Panc1 (cell line): Measurements from ENCODE around the gene ARHGAP6. TPM values are rescaled to one million over a fixed set of nuclear protein-coding genes. Genes with fewer than 3 reads are reported as not detected.

Experiments
- ATAC-seq: fragments of 200-7000 bp; cut with Tn5 transposase; 2 replicates; pipeline ENCODE4 v1.9.1; 2020; ENCODE audit warnings: mild to moderate bottlenecking, moderate library complexity
- BruUV-seq: library from RNA; stranded (reverse); fragments of 400-500 nt; replicated peaks from 2 replicates; lab custom pipeline; 2021; lab: Mats Ljungman, UMichigan
- CTCF ChIA-PET: fragments of 300-600 bp; sonication (Branson Sonifier 250); formaldehyde crosslinking; loops from one replicate; lab custom pipeline; 2022; ENCODE audit warnings: antibody characterized with exemption; lab: Charles Lee
- POLR2A ChIA-PET: fragments of 300-600 bp; sonication (Branson Sonifier 250); formaldehyde crosslinking; loops from one replicate; lab custom pipeline; 2022; ENCODE audit warnings: antibody characterized with exemption; lab: Charles Lee
- DNase-seq: peaks from one replicate; pipeline ENCODE4 v3.0.0-alpha.2; 2010; ENCODE audit warnings: low read depth, low spot score
- H3K27ac ChIP-seq: 2 replicates; pipeline ENCODE4 v1.5.1; 2011; ENCODE audit warnings: mild to moderate bottlenecking, low read length, inconsistent platforms
- H3K27me3 ChIP-seq: fragments of 200-500 bp; sonication (Bioruptor generic); 2 replicates; pipeline ENCODE4 v1.6.0; 2014; ENCODE audit warnings: low read length, inconsistent platforms; ENCODE audit not compliant: control insufficient read depth, insufficient read depth
- H3K36me3 ChIP-seq: fragments of 200-500 bp; sonication (Bioruptor generic); 2 replicates; pipeline ENCODE4 v1.5.1; 2014; ENCODE audit warnings: inconsistent platforms, mild to moderate bottlenecking, low read length, moderate library complexity; ENCODE audit not compliant: control insufficient read depth, insufficient read depth
- H3K4me1 ChIP-seq: 2 replicates; pipeline ENCODE4 v1.5.1; 2011; ENCODE audit warnings: inconsistent platforms, mild to moderate bottlenecking, low read length, moderate library complexity; ENCODE audit not compliant: control insufficient read depth, insufficient read depth
- H3K4me3 ChIP-seq, 2 experiments: 2 replicates each; pipeline ENCODE4 v1.5.1; 2011 to 2012; ENCODE audit warnings: low read depth in 2 of 2, low read length in 2 of 2, mild to moderate bottlenecking in 2 of 2, inconsistent platforms in 1 of 2, moderate library complexity in 1 of 2
- H3K9me3 ChIP-seq: fragments of 200-500 bp; sonication (Bioruptor generic); 2 replicates; pipeline ENCODE4 v1.5.1; 2014; ENCODE audit warnings: low read depth, mild to moderate bottlenecking, inconsistent platforms, low read length, moderate library complexity; ENCODE audit not compliant: control insufficient read depth, insufficient read depth
- POLR2AphosphoS5 ChIP-seq: IDR thresholded peaks from 2 replicates; pipeline ENCODE4 v1.6.1; 2012; ENCODE audit warnings: mild to moderate bottlenecking, low read depth, low read length, moderate library complexity
- SIN3A ChIP-seq: IDR thresholded peaks from 2 replicates; pipeline ENCODE4 v1.6.1; 2012; ENCODE audit warnings: low read depth, mild to moderate bottlenecking, low read length, moderate library complexity, borderline replicate concordance; ENCODE audit not compliant: insufficient read depth
- TCF7L2 ChIP-seq: IDR thresholded peaks from 2 replicates; pipeline ENCODE4 v1.6.1; 2011; ENCODE audit warnings: mild to moderate bottlenecking, low read depth, low read length, inconsistent platforms
- in situ Hi-C: cut with HindIII; loops from 2 replicates; pipeline ENCODE4 v1.10.0; 2016; ENCODE audit warnings: low sequenced_read_pairs, low pct_unique_long_range_greater_than_20kb
- intact Hi-C: fragments of 100-400 bp; cut with micrococcal nuclease; formaldehyde crosslinking; loops from one replicate; pipeline ENCODE4 v1.10.0; 2022; ENCODE audit not compliant: unreplicated experiment
- total RNA-seq: library from RNA; stranded (reverse); gene quantifications from one replicate; pipeline ENCODE4 v1.2.1, GENCODE V29; 2021; ENCODE audit not compliant: unreplicated experiment
- TF ChIP-seq, protein P1 (sequence below), 2 experiments: IDR thresholded peaks; 2 replicates each; pipeline ENCODE4 v1.6.1; 2011 to 2012; ENCODE audit warnings: low read depth in 2 of 2, control low read depth in 1 of 2, low read length in 1 of 2, mild to moderate bottlenecking in 1 of 2, moderate library complexity in 1 of 2; ENCODE audit not compliant: insufficient read depth in 1 of 2
- TF ChIP-seq, protein P2 (sequence below): fragments of 450-650 bp; IDR thresholded peaks from 2 replicates; pipeline ENCODE4 v1.5.1; 2017; ENCODE audit warnings: mild to moderate bottlenecking

ARHGAP6 gene
- total RNA-seq, 1 experiment from 2014 or later = 0.13 TPM

DNA sequence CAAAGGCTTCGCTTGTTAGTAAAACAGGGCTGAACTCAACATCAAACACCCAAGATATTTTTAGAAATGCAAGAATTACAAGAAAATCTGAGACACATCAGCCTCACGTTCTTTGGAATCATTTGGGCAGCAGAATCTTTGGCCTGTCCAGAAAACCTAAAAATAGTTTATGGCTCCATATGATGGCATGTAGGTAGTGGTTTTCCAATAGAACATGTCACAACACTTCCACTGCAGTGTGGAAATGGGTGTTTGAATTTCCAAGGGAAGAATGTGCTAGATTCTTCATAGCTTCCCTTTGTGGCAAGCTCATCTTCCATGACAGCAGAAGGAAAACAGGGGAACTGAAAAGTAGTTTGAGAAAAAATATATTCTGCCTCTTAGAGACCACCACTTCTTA is 118.8 kb downstream of the ARHGAP6 start:
- Histone ChIP-seq H3K9me3 (no peaks in the 10 kb centered on the region), H3K4me3 (no peak overlapping the region), H3K4me1 (no peaks in the 10 kb centered on the region), H3K27ac (no peak overlapping the region), H3K27me3 (no peaks in the 10 kb centered on the region), H3K36me3 (no peaks in the 10 kb centered on the region)
- ATAC-seq (no peak), DNase-seq (no peak)
- ChIA-PET POLR2A (no interaction called here), CTCF (no interaction called here)
- TF ChIP-seq POLR2AphosphoS5 (no peak), SIN3A (no peak), TCF7L2 (no peak)
- TF ChIP-seq, protein P1, sequence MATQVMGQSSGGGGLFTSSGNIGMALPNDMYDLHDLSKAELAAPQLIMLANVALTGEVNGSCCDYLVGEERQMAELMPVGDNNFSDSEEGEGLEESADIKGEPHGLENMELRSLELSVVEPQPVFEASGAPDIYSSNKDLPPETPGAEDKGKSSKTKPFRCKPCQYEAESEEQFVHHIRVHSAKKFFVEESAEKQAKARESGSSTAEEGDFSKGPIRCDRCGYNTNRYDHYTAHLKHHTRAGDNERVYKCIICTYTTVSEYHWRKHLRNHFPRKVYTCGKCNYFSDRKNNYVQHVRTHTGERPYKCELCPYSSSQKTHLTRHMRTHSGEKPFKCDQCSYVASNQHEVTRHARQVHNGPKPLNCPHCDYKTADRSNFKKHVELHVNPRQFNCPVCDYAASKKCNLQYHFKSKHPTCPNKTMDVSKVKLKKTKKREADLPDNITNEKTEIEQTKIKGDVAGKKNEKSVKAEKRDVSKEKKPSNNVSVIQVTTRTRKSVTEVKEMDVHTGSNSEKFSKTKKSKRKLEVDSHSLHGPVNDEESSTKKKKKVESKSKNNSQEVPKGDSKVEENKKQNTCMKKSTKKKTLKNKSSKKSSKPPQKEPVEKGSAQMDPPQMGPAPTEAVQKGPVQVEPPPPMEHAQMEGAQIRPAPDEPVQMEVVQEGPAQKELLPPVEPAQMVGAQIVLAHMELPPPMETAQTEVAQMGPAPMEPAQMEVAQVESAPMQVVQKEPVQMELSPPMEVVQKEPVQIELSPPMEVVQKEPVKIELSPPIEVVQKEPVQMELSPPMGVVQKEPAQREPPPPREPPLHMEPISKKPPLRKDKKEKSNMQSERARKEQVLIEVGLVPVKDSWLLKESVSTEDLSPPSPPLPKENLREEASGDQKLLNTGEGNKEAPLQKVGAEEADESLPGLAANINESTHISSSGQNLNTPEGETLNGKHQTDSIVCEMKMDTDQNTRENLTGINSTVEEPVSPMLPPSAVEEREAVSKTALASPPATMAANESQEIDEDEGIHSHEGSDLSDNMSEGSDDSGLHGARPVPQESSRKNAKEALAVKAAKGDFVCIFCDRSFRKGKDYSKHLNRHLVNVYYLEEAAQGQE (IDR thresholded peaks at IDR 0.05; ENCODE audit: insufficient read depth in 1 of 2, low read depth in 2 of 2, low read length in 1 of 2) = no peak
- TF ChIP-seq, protein P2, sequence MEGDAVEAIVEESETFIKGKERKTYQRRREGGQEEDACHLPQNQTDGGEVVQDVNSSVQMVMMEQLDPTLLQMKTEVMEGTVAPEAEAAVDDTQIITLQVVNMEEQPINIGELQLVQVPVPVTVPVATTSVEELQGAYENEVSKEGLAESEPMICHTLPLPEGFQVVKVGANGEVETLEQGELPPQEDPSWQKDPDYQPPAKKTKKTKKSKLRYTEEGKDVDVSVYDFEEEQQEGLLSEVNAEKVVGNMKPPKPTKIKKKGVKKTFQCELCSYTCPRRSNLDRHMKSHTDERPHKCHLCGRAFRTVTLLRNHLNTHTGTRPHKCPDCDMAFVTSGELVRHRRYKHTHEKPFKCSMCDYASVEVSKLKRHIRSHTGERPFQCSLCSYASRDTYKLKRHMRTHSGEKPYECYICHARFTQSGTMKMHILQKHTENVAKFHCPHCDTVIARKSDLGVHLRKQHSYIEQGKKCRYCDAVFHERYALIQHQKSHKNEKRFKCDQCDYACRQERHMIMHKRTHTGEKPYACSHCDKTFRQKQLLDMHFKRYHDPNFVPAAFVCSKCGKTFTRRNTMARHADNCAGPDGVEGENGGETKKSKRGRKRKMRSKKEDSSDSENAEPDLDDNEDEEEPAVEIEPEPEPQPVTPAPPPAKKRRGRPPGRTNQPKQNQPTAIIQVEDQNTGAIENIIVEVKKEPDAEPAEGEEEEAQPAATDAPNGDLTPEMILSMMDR = no peak
- in situ Hi-C loops = no loop called here
- intact Hi-C loops = no loop called here
- BruUV-seq = no TSS peak

DNA sequence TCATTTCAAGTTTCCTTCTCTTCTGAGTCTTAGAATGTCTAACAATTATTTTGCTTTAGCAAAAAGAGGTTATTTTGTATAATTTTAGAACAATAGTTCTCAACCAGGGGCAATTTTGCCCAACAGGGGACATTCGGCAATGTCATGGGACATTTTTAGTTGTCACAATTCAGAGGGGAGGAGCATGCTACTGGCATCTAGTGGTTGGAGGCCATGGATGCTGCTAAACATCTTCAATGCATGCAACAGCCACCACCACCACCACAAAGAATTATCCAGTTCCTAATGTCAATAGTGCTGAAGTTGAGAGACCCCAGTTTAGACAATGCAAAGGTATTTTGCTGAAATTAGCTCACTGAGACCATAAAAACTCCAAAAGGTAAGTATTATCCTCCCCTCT is 122.5 kb downstream of the ARHGAP6 start:
- in situ Hi-C loops (no loop called here), intact Hi-C loops (no loop called here)
- ChIA-PET POLR2A (no interaction called here), CTCF (no interaction called here)
- TF ChIP-seq, protein P1 (IDR thresholded peaks at IDR 0.05; ENCODE audit: insufficient read depth in 1 of 2, low read depth in 2 of 2, low read length in 1 of 2) = no peak
- TF ChIP-seq, protein P2 = peak; percentile 26; the same call in 1 of the 2 replicates
- no peak for TF ChIP-seq SIN3A
- TF ChIP-seq TCF7L2 = no peak
- TF ChIP-seq POLR2AphosphoS5 = no peak
- no peak overlapping the region for H3K27ac ChIP-seq
- H3K4me3 ChIP-seq = no peak overlapping the region
- H3K27me3 ChIP-seq = no peaks in the 10 kb centered on the region
- DNase-seq = no peak
- ATAC-seq = no peak
- H3K4me1 ChIP-seq = no peaks in the 10 kb centered on the region
- no peaks in the 10 kb centered on the region for H3K9me3 ChIP-seq
- no peaks in the 10 kb centered on the region for H3K36me3 ChIP-seq
- no TSS peak for BruUV-seq
